ENCODE results near the gene INHBB. TPM values are rescaled to one million over a fixed set of nuclear protein-coding genes. Genes with fewer than 3 reads are reported as not detected.

The INHBB gene
- total RNA-seq, 1 experiment from 2014 or later: not detected

- TF ChIP-seq CTCF (IDR thresholded peaks at IDR 0.05; ENCODE audit: unreplicated experiment): no peak
- BruUV-seq (replicated peaks): no TSS peak
- DNase-seq: no peak
- H3K9me3 Mint-ChIP-seq (ENCODE audit: low read depth, unreplicated experiment): no peaks in the 10 kb centered on the region
- H3K27ac Mint-ChIP-seq (ENCODE audit: unreplicated experiment): peak overlapping the region; percentile 42
- intact Hi-C loops (cut with micrococcal nuclease; ENCODE audit: unreplicated experiment): no loop called here
- CTCF ChIA-PET: interaction anchor here (0.8 kb wide), 1 partner anchor 730 kb away, joined by 3 read pairs; no protein-coding TSS in a partner anchor
- H3K27me3 Mint-ChIP-seq (ENCODE audit: unreplicated experiment): no peaks in the 10 kb centered on the region
- H3K36me3 Mint-ChIP-seq (ENCODE audit: insufficient read depth, unreplicated experiment): no peaks in the 10 kb centered on the region
- no peak overlapping the region for H3K4me3 Mint-ChIP-seq (ENCODE audit: low read depth, unreplicated experiment)
- H3K4me1 Mint-ChIP-seq (ENCODE audit: low read depth, unreplicated experiment): peaks cover 35% of the 10 kb centered on the region
Measured at GRCh38 chr2:120398051-120398995, 52.4 kb downstream of the INHBB start.

- CTCF ChIA-PET: no interaction called here
- H3K36me3 Mint-ChIP-seq (ENCODE audit: insufficient read depth, unreplicated experiment): no peaks in the 10 kb centered on the region
- no peak overlapping the region for H3K4me3 Mint-ChIP-seq (ENCODE audit: low read depth, unreplicated experiment)
- H3K4me1 Mint-ChIP-seq (ENCODE audit: low read depth, unreplicated experiment): peaks cover 43% of the 10 kb centered on the region
- peak; percentile 77 for DNase-seq
- no TSS peak for BruUV-seq (replicated peaks)
- H3K9me3 Mint-ChIP-seq (ENCODE audit: low read depth, unreplicated experiment): no peaks in the 10 kb centered on the region
- intact Hi-C loops (cut with micrococcal nuclease; ENCODE audit: unreplicated experiment): no loop called here
- H3K27me3 Mint-ChIP-seq (ENCODE audit: unreplicated experiment): no peaks in the 10 kb centered on the region
- peak overlapping the region; percentile 33 for H3K27ac Mint-ChIP-seq (ENCODE audit: unreplicated experiment)
- TF ChIP-seq CTCF (IDR thresholded peaks at IDR 0.05; ENCODE audit: unreplicated experiment): no peak
Measured at GRCh38 chr2:120398996-120399888, 53.3 kb downstream of the INHBB start.

GRCh38 chr2:120399889-120400240 lies 53.9 kb downstream of the INHBB start:
- H3K27ac Mint-ChIP-seq (ENCODE audit: unreplicated experiment): no peak overlapping the region
- TF ChIP-seq CTCF (IDR thresholded peaks at IDR 0.05; ENCODE audit: unreplicated experiment): no peak
- intact Hi-C loops (cut with micrococcal nuclease; ENCODE audit: unreplicated experiment): no loop called here
- CTCF ChIA-PET: no interaction called here
- DNase-seq: no peak
- no peaks in the 10 kb centered on the region for H3K27me3 Mint-ChIP-seq (ENCODE audit: unreplicated experiment)
- H3K9me3 Mint-ChIP-seq (ENCODE audit: low read depth, unreplicated experiment): no peaks in the 10 kb centered on the region
- no peak overlapping the region for H3K4me3 Mint-ChIP-seq (ENCODE audit: low read depth, unreplicated experiment)
- no peaks in the 10 kb centered on the region for H3K36me3 Mint-ChIP-seq (ENCODE audit: insufficient read depth, unreplicated experiment)
- peaks cover 47% of the 10 kb centered on the region for H3K4me1 Mint-ChIP-seq (ENCODE audit: low read depth, unreplicated experiment)
- BruUV-seq (replicated peaks): no TSS peak

GRCh38 chr2:120400551-120400950 lies 54.6 kb downstream of the INHBB start:
- intact Hi-C loops (cut with micrococcal nuclease; ENCODE audit: unreplicated experiment): no loop called here
- CTCF ChIA-PET: interaction anchor here (0.8 kb wide), 1 partner anchor 15 kb away, joined by 3 read pairs; no protein-coding TSS in a partner anchor

More at GRCh38 chr2:120400551-120400950, 54.6 kb downstream of the INHBB start:
- no TSS peak for BruUV-seq (replicated peaks)
- DNase-seq: no peak
- no peaks in the 10 kb centered on the region for H3K27me3 Mint-ChIP-seq (ENCODE audit: unreplicated experiment)
- no peak for TF ChIP-seq CTCF (IDR thresholded peaks at IDR 0.05; ENCODE audit: unreplicated experiment)
- H3K9me3 Mint-ChIP-seq (ENCODE audit: low read depth, unreplicated experiment): no peaks in the 10 kb centered on the region
- H3K36me3 Mint-ChIP-seq (ENCODE audit: insufficient read depth, unreplicated experiment): no peaks in the 10 kb centered on the region
- no peak overlapping the region for H3K4me3 Mint-ChIP-seq (ENCODE audit: low read depth, unreplicated experiment)
- no peak overlapping the region for H3K27ac Mint-ChIP-seq (ENCODE audit: unreplicated experiment)
- peaks cover 52% of the 10 kb centered on the region for H3K4me1 Mint-ChIP-seq (ENCODE audit: low read depth, unreplicated experiment)

Other genes with a start within 250 kb of the INHBB start
- 42.0 and 42.8 TPM in 2 replicates for gene TMEM185B, start 122.7 kb upstream of the INHBB start, total RNA-seq (2022)
- gene RALB, start 93.3 kb upstream of the INHBB start, total RNA-seq (2022): 40.2 and 41.3 TPM in 2 replicates

Measured in Calu3 (cell line).